ENCODE measurements around the gene SSPN.

- no peak for TF ChIP-seq CTCF (IDR thresholded peaks at IDR 0.05; ENCODE audit: borderline replicate concordance, extremely low read depth, low read length, poor library complexity, severe bottlenecking)
- no peak for TF ChIP-seq EZH2 (IDR thresholded peaks at IDR 0.05; ENCODE audit: borderline replicate concordance, low read depth, low read length, severe bottlenecking)
These were observed 47.1 kb upstream of the SSPN start for GRCh38 chr12:26148291-26148690.
